GM21360 (cell line): ENCODE data around the gene TTBK2.

ENCODE experiments used
- ATAC-seq: cut with Tn5 transposase; IDR thresholded peaks from one replicate; pipeline ENCODE4 v1.9.1; 2021; ENCODE audit warnings: mild to moderate bottlenecking, moderate library complexity; ENCODE audit not compliant: unreplicated experiment

Gene TTBK2

DNA sequence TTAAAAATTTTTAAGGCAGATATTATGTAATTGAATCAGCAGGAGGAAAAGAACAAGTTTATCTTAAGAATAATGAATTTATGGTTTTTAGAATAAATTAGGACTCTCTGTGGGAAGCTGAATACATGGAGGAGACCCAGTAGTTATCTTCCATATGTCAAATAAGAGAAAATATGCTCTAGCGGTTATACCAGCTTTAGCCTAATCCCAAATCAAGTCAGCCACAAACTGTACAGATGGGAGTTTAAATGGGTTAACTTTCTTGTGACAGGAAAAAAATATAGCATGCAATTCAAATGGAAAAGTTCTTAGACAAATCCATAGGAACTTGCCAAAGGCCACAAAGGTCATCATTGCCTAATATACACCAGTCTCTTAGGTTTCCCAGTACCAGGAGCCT, 84.3 kb downstream of the TTBK2 start:
- no peak for ATAC-seq

DNA sequence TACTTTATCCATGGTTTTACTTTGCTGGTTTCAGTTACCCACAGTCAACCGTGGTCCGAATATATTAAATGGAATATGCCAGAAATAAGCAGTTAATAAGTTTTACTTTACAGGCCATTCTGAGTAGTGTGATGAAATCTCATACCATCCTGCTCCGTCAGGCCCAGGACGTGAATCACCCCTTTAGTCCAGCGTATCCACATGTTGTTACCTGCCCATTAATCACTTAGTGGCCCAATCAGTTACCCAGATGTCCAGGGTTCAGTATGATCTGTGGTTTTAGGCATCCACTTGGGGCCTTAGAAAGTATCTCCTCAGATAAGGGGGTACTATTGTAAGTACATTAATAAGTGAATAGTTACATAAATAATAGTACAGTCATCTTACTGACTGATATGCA, 88.0 kb downstream of the TTBK2 start:
- no peak for ATAC-seq

- no peak for ATAC-seq
Observed at GRCh38 chr15:42826251-42826890, 94.2 kb downstream of the TTBK2 start.

DNA sequence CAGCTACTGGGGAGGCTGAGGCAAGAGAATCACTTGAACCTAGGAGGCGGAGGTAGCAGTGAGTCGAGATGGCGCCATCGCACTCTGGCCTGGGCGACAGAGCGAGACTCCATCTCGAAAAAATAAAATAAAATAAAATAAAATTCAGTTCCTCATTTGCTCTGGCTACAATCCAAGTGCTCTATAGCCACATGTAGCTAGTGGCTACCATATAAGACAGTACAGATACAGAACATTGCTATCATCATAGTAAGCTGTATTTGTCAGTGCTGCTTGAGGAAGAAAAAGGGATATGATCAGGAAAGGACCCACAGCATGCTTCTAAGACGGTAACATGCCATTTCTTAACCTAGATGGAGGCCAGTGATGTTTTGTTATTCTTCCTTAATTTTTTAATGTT, 95.0 kb downstream of the TTBK2 start:
- no peak for ATAC-seq

DNA sequence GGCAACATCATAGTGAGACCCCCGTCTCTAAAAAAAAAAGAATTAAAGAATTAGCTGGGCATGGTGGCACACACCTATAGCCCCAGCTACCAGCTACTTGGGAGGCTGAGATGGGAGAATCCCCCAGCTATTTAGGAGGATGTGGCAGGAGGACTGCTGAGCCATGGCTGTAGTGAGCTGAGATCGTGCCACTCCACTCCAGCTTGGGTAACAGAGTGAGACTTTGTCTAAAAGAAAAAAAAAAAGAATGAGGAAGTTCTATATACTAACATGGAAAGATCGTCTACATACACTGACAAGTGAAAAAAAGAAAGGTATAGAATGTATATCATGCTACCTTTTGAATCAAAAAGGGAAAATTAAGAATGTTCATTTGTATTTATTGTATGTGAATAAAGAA, 99.8 kb downstream of the TTBK2 start:
- no peak for ATAC-seq

DNA sequence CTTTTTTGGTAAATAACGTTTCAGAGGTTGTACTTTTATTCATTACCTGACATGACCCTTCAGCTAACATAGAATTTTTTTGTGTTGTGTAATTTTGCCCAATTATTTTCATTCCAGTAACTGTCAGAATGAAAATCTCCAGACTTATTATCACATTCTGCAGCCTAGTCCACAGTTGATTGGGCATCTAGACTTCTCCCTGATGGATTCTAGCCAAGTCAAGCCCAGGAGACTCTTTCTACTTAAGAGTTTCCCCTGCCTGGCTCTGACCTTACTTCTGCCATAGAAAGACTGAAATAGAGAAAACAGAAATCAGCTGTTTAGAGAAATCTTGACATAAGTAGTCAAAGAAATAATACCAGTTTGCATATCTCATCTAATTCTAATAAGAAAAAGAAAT, 100.8 kb downstream of the TTBK2 start:
- ATAC-seq = no peak

DNA sequence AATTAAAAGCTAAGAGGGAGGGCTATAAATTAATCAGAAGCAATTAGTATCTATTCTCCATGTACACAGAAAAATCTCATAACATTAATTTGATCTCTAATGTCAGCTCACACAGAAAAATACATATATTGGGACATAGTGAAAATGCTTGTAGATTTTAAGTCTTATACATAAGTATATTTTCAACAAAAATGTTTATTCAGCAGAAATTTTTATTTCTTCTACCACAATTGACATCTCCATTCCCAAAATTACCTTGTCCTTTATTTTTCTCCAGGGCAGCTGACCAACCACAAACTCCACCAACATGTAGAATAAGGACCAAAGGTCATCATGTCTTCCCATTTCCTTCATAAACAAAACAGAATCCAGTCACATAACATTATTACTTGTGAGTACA, 109.1 kb downstream of the TTBK2 start:
- no peak for ATAC-seq

GRCh38 chr15:42808913-42809312, 111.7 kb downstream of the TTBK2 start:
- ATAC-seq = no peak

- ATAC-seq = no peak
Observed at GRCh38 chr15:42805266-42805665, 115.3 kb downstream of the TTBK2 start.

DNA sequence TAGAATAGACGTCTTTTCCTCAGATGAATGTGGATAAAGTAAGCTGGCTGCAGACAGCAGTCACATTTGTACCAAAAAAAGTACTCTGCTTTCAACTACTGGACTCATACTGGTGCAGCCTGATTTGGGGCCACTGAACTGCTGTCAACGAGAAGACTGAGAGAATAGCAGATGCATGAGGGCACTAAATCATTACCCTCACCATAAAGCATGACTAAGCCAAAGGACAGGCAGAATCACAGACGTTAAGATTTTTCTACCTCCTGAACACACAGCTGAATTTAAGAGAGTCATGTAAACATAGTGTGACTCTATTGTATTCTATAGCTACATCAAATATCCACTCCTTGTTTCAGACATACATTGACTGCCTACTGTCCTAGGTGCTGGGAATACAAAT, 115.8 kb downstream of the TTBK2 start:
- no peak for ATAC-seq

DNA sequence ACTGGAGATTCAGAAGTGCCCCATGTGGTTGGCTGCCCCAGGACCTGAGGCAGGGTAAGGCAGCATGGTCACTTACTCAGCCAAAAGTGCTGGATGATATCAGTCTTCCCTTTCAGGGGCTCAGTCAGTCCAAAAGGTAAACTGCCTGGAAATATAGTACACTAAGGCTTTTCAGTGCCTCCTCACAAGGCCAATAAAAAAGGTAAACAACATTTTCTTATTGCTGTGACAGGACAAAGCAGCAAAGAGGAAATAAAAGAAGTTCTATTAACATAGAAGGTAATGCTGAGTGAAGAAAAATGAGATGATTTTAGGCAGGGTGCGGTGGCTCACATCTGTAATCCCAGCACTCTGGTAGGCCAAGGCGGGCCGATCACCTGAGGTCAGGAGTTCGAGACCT, 117.1 kb downstream of the TTBK2 start:
- ATAC-seq = no peak

- no peak for ATAC-seq
Observed at GRCh38 chr15:42802168-42802567, 118.4 kb downstream of the TTBK2 start.

DNA sequence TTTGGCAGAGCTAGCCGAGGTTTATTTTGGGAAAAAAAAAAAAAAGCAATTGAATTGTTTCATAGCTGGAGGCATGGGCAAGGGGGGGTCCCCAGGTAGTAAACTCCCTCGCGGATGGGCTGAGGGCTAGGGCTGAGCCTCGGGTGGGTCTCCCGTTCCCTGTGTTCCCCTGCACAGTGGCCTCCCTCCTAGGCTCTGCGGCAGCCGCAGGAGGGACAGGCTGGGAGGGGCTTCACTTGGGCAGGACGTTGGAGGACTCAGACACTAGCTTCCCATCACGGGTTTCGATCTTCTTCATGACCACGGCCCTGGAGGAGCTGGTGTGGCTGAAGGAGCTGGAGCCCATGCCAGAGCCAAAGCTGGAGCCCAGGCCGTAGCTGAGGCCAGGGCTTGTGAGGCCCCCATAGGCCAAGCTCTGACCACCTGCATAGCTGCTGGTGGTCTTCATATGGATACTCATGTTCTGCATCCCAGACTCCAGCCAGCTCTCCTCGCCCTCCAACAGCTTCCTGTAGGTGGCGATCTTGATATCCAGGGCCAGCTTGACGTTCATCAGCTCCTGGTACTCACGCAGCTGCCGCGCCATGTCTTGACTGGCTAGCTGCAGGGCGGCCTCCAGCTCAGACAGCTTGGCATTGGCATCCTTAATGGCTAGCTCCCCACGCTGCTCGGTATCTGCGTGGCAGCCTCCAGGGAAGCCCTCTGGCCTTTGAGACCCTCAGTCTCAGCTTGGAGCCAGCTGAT, 119.7 kb downstream of the TTBK2 start:
- ATAC-seq = no peak

GRCh38 chr15:42798802-42799201, 121.8 kb downstream of the TTBK2 start:
- no peak for ATAC-seq

- ATAC-seq = no peak
Observed at GRCh38 chr15:42796955-42797782, 123.4 kb downstream of the TTBK2 start.

GRCh38 chr15:42788725-42789124, 131.9 kb downstream of the TTBK2 start:
- no peak for ATAC-seq

DNA sequence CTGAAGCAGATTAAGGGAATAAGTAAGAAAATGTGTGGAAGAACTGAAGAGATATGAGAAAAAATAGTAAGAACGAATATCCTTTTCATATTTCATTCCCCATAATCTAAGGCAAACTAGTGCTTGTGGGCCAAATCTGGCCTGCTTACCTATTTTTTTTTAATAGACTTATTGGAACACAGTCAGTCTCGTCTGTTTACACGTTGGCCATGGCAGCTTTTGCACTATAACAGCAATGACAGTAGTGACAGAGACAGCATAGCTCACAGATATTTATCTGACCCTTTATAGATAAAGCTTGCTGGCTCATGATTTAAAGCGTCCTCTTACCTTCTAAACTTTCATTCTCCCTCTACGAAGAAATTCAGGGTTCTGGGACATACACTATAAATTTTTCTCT, 133.6 kb downstream of the TTBK2 start:
- no peak for ATAC-seq

DNA sequence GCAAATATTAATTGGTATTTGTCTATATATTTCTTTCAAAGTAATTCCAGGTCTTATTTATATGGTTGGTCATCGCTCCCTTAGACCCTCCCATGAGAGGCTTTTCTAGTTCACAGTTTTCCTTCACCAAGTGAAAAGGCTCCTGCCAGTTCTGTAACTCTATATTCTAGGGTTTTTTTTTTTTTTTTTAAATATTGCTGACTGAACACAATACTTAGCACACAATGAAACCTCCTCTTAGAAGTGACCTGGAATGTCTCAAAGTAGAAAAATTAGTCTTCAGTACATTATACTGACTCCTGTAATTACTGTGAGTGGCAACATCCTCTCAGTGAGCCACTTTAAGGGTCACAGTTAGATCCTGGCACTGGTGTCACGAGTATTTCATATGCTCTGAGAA, 135.0 kb downstream of the TTBK2 start:
- ATAC-seq = no peak

- ATAC-seq = no peak
Observed at GRCh38 chr15:42784705-42785104, 135.9 kb downstream of the TTBK2 start.

GRCh38 chr15:42782716-42783115, 137.9 kb downstream of the TTBK2 start:
- ATAC-seq = no peak

DNA sequence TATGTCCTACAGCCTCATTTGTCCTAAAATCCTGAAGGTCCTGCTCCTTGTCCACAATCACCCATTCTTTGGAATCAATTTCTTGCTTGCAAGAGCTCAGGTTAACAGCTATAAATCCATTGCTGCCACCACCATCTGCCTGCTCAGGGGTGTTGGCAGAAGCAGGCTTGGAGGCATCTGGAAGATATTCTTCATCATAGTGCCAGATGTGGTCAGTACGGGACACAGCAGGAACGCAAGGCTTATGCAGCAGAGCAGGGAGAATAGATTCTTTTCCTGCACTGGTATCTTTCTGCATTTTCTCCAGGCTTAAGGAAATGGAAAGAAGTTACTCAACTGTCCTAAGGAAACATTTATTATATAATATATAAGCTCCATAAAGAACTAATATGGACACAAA, 145.2 kb downstream of the TTBK2 start:
- ATAC-seq = no peak

GRCh38 chr15:42772901-42773300, 147.7 kb downstream of the TTBK2 start:
- no peak for ATAC-seq
